Endometrial microvascular endothelial cells (primary cell): ENCODE measurements around the gene SLC16A10. TPM values are rescaled to one million over a fixed set of nuclear protein-coding genes. Genes with fewer than 3 reads are reported as not detected.

Experiments used
- in situ Hi-C: cut with HindIII; loops from 2 replicates; pipeline ENCODE4 v1.10.0; 2017; ENCODE audit warnings: low sequenced_read_pairs, low pct_unique_long_range_greater_than_20kb; ENCODE audit errors: inconsistent ontology term
- total RNA-seq: library from RNA; depleted of rRNA; stranded (reverse); fragments of >200 nt; gene quantifications from one replicate; pipeline ENCODE4 v1.2.3, GENCODE V29; 2015; ENCODE audit errors: inconsistent ontology term

Gene SLC16A10
- total RNA-seq, 1 donor from 2014 or later: not detected

DNA sequence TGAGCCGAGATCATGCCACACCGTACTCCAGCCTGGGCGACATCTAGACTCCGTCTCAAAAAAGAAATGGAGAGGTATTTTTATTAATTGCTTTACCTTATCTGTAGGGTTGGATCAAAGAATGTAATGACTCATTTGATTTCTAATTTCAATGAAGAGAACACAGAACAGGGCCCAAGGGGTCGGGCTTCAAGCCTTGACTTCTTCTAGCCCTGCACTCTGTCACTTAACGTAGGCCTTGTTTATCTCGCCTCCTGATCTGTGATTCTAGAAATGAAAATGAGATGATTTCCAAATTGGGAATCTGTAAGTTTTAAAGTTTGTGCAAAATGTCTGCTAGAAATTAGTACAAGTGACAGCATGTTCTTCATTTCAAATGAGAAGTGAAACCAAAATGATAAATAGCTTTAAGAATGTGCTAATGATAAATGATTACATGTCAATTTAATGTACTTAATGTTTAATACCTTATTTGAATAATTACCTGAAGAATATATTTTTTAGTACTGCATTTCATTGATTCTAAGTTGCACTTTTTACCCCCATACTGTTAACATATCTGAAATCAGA, 180.5 kb downstream of the SLC16A10 start:
- in situ Hi-C loops: no loop called here

DNA sequence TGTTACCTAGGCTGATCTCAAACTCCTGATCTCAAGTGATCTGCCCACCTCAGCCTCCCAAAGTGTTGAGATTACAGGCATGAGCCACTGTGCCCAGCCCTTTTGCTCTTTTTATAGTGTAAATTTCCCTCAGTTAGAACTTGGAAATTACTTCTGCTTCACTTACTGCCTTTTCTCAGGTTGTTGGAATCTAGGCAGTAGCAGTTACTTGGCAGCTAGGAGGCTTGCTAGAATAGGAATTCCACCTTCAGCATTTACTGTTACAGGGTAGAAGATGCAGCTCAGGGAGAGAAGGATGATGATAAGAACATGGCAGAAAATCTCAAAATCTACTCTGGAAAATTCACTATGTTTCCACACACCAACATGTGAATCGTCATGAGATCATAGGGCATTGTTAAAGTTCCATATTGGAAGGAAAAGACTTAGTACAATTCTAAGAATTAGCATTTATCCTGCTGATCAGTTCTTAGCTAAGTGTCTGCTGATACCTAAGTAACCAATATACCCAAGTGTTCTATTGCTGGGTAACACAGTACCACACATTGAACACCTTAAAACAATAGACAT, 182.2 kb downstream of the SLC16A10 start:
- in situ Hi-C loops: no loop called here

DNA sequence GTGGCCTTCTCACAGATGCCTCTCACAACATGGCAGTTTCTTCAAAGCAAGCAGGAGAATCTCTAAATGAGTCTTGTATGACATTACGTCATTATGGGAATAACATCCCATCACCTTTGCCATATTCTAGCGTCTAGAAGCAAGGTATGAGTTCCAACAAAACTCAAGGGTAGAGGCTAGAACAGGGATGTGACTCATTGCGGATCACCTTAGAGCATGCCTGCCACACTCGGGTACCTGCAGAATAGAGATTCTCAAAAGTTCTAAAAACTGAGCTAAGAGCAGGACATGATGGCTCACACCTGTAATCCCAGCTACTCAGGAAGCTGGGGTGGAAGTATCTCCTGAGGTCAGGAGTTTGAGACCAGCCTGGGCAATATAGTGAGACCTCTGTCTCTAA, 182.8 kb downstream of the SLC16A10 start:
- in situ Hi-C loops: no loop called here

DNA sequence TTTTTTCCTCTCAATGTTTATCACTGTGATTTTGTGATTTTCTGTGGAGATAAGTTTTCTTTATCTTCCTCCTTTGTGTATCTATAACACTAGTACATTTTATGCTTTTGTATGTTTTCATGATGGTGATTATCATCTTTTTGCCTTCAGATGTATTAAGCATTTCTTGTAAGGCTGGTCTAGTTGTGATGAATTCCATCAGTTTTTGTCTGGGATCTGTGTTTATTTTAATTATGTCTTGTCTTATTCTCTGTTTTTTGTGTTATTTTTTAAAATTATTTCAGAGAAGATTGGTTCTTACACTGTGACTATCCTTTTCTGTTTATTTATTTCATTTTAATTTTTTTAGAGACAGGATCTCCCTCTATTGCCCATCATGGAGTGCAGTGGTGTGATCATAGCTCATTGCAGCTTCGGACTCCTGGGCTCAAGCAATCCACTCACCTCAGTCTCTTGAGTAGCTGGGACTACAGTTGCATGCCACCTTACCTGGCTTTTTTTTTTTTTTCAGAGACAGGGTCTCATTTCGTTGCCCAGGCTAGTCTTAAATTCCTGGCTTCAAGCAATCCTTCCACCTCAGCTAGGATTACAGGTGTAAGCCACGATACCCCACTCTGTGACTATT, 187.4 kb downstream of the SLC16A10 start:
- in situ Hi-C loops: no loop called here

DNA sequence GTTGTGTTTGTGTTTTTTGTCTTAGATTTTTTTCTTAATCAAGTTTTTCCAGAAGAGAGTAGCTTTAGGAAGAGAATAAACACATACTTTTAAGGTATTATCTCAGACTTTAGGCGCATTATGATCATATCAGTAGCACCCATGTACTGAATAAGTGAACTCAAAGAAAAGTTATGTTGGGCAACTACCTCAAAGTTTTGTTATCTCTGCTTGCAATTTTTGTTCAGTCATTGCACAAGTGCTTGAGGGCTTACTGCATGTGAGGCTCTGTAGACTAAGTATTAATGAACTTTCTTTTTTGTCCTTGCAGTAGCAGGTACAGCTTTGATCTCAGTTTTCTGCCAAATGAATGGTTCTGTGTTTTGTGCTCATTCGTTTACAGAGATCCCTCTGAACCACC, 189.0 kb downstream of the SLC16A10 start:
- in situ Hi-C loops: no loop called here

DNA sequence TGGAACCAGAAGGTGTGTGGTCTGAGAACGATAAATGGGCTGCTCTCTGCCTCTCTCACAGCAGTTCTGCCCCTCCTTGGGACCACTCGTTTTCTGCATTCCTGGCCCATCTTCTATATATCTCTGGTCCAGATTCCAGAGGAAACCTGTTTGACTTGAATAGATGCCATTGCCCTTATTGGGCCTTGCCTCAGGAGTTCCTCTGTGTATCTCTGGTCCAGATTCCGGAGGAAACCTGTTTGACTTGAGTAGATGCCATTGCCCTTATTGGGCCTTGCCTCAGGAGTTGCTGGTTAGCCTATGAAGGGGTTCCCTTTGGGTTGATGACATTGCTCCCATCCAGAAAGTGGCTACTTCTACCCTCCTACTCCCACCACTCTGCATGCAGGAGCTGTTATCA, 189.4 kb downstream of the SLC16A10 start:
- in situ Hi-C loops: no loop called here

DNA sequence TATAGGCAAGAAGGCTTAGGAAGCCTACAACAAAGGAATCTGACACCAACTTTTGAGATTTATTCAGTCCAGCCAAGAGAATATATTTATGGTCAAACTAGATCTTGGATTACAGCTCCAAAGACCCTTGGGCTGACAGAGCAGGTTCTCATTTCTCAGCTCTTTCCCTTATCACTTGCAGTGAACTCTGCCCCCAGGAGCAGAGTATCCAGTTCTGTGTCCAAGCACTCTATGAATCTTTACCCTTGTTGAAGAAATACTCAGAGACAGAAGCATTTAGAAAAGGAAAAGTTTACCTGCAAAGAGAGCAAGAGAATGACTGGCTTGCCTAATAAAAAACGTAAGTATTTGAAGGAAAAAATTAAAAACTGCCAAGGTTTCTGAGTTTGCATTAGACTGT, 190.5 kb downstream of the SLC16A10 start:
- in situ Hi-C loops: no loop called here

DNA sequence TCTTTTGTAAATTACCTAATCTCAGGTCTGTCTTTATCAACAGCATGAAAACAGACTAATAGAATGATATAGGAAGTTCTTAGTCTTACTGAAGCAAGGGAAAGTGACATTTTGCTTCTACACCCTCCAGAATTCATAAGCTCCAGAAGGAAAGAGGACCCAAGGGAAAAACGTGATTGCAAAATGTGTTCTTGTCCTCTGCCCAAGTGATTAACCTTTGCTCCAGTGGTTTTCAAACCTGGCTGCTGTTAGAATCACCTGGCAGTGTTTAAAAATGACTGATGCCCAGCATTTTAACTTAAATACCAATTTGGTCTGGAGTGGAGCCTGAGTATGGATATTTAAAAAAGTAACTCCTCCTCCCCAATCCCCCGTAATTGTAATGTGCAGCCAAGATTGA, 191.4 kb downstream of the SLC16A10 start:
- in situ Hi-C loops: no loop called here

DNA sequence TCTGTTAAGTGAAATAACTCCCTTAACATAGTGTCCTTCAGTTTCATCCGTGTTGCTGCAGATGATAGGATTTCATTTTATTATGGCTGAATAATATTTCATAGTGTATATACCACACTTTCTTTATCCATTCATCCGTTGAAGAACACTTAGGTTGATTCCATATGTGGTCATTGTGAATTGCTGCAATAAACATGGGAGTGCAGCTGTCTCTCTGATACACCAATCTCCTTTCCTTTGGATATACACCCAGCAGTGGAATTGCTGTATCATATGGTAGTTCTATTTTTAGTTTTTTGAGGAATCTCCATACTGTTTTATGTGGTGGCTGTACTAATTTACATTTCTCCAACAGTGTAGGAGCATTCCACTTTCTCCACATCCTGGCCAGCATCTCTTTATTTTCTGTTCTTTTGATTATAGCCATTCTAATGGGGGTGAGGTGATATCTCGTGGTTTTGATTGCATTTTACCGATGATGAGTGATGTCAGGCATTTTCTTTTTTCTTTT, 193.2 kb downstream of the SLC16A10 start:
- in situ Hi-C loops: no loop called here

Other genes starting within 250 kb of the SLC16A10 start
- 108 TPM for gene AMD1, start 212.7 kb upstream of the SLC16A10 start, total RNA-seq
- 79.0 TPM for gene GTF3C6, start 128.8 kb upstream of the SLC16A10 start, total RNA-seq
- 45.7 TPM for gene RPF2, start 105.5 kb upstream of the SLC16A10 start, total RNA-seq